NCI-H460 (cell line): ENCODE results near the gene TGM1. TPM values are rescaled to one million over a fixed set of nuclear protein-coding genes. Genes with fewer than 3 reads are reported as not detected.
A peak's percentile ranks its signal among the peaks of the same experiment; 100 is the strongest.
"Not testable (repeated sequence)": the region's sequence is repeated elsewhere in the genome, so short reads cannot be mapped to it uniquely, and the experiment has no call there.

Experiments
- DNase-seq: peaks from one replicate; pipeline ENCODE4 v3.0.0-alpha.2; 2016; ENCODE audit warnings: low read depth; ENCODE audit errors: extremely low read depth
- total RNA-seq: library from RNA; depleted of rRNA; stranded (reverse); fragments of >200 nt; shearing (Covaris generic); gene quantifications from 2 replicates; pipeline ENCODE4 v1.2.3, GENCODE V29; 2014

TGM1 gene
- total RNA-seq, 1 experiment from 2014 or later: 5.2 TPM

DNA sequence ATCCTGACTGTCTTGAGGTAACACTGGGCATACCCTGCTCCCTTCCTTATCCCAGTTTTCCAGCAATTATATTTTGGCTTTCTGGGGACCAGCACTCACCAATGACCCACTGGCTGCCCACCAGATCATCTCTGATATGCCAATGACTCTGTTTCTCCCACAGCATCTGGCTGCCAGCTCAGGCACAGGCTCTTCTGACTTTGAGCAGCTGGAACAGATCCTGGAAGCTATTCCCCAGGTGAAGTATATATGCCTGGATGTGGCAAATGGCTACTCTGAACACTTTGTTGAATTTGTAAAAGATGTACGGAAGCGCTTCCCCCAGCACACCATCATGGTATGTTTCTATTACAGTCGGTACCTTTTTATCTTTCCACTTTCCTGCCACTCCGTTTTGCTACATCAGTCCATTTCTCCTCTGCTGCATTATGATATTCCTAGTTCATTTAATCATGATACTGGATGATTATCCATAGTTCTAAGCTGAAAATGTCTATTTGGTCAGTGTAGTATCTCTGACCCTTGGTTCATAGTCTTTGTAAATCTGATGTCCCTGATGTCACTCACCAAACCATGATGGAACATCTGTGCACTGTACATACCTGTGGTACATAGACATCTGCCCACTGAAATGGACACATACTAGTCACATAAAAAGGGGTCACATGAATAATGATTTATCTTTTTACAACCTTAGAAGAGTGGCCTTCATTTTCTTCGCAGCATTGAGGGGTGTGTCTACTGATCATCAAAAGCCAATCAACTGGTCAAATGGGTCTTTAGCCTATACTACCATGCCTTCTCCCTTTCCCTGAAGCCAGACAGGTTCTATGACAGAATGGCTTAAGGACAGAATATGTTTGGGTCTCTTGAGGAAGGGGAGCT lies 26.9 kb downstream of the TGM1 start:
- no peak for DNase-seq

DNA sequence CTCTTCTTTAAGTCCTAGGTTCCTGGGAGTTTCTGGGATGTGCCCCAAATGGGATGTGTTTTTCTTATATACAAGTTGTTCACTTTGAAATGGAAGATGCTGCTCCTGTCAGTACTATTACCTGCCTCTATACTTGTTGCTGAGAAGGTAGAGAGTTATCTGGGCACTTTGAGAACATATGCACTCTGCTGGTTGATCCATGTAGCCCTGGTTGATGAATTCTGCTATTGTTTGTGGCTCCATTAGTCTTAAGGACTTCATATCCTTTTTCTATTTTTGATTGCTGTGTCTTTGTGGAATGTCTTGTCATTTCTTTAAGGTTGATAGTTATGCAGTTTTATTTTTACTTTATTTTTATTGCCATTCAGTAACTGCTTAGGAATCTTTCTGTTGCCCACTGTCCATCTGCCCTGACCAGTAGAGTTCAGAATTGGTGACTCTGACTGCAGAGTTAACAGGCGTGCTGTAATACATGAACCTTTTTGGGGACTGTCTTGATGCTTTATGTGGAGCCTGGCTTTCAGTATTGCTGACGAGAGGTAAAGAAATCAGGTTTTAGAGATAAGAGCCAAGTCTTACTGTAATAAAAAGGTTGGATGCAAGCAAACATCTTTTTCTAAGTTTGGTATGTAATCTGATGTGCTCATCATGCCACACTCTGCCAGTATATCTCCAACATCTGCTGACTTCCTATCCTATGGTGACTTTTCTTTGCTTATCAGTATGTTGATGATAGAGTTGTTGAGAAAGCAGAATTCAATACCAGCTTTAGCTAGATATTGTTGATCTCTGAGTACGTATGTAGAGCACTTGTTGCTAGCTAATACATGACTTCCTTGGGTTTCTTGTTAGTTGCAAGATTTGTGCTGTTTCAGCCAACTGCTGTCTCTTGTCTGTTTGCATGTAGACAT lies 28.6 kb downstream of the TGM1 start:
- no peak for DNase-seq

DNA sequence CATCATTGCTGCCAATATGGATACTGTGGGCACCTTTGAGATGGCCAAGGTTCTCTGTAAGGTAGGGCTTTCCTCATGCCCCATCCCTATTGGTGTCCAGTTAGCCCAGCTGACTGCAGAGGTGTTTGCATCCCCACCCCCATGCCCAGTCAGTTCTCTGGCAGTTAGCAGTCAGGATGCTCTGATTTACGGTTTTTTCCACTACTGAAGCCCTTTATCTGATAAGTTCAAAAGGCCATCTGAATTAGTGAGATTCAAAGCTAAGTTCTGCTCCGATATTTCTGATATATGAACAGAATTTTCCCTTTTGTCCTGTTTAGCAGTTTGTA lies 29.5 kb downstream of the TGM1 start:
- no peak for DNase-seq

DNA sequence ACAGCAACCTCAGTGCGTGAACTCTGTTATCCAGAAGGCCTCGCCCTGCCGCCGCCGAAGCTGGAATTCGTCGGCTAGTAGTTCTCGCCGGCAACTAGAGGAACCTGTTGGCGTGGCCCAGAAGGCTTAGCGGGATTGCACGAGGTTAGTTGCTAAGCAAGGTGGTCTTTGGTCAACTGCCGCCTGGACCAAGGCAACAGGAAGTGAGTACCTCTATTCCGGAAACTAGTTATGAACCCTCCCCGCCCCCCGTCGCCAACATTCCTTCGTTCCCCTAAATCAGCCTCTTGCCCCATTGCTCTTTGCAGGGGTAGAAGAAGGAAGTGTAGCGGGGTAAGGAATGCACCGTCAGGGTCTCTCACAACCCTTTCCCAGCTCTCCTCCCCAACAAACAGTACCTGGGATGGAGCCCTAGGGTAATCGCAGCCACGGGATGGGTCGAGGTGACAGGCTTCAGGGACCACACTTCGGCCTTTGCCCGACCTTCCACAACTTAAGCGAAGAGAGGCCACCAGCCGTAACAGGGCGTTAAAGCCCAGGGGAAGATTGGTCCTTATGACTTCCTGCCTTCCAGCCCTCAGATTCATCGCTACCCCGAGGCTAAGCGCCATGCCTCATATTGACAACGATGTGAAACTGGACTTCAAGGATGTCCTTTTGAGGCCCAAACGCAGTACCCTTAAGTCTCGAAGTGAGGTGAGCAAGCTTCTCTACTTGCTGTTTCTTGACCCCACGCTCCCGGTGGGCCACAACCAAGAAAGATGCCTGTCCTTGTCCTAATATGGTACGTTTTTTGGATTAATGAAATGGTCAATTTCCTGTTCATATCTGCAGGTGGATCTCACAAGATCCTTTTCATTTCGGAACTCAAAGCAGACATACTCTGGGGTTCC lies 30.1 kb downstream of the TGM1 start, which contains the start of gene GMPR2:
TSS of gene GMPR2 (plus strand) at position 285 of the 893 bp plus-strand sequence. CDS start at position 610, 325 bp downstream.
- no peak for DNase-seq

DNA sequence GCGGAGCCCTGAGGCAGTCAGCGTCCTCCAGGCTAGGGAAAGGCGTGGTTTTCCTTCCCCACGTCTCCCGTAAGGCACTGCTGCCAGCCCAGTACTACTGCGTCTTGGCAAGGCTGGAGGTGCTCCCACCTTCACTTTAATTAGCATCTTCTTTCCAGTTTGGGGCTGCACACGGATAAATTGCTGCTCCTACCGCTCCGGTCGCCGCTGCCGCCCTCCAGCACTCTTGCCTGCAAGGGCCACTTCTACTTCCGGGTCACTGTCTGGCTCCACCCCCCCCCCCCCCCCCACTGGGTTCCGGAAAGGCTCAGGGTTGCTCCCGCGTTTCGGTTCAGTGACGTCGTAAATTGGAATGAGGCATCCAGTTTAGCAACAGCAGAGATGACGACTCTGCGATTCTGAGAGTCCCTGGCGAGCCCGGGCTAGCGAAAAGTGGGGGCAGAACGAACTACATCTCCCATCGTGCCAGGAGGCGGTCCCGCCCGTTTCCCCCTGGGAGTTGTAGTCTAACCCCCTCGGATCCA lies 30.8 kb downstream of the TGM1 start, which contains the start of gene NEDD8:
TSS of gene NEDD8 (minus strand) at position 247 of the 524 bp plus-strand sequence. CDS start at position 147, 100 bp downstream.
- peak; percentile 96 for DNase-seq

DNA sequence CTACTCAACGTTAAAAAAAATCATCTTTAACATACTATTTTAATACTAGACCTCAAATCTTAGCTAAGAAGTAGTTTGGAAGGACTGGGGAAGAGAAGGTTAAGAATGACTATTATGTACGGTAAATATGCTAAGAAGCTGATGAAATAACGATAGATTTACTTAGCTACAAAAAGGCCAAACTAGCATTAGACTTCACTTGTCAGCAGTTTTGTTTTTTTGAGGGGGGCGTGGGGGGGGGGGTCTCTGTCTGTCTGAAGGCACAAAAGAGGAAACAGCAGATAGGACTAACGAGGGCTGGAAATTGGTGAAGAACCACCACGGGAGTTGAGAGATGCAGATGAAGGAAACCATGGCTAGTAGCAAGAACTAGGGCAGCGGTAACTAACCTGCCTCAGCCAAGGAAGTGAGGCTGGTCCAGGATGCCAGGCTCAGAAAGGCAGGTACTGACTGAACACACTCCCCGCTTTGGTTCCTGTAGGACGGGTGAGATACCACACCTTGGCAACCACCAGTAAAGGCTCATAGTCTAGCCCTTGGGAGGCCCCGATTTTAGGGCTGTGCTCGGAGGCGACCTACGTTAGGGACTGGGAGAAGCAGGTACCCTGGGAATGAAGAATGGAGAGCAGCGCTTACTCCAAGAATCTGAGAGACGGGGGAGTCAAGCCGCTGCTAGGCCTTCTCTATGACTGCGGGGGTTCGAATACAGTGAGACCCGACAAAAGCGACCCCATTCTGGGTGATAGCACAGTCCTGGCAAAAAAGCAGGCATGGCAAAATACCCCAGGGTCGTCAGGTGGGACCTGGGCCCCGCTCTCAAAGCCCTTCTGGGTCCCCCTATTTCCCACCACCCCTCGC lies 31.5 kb downstream of the TGM1 start:
- DNase-seq: no peak

DNA sequence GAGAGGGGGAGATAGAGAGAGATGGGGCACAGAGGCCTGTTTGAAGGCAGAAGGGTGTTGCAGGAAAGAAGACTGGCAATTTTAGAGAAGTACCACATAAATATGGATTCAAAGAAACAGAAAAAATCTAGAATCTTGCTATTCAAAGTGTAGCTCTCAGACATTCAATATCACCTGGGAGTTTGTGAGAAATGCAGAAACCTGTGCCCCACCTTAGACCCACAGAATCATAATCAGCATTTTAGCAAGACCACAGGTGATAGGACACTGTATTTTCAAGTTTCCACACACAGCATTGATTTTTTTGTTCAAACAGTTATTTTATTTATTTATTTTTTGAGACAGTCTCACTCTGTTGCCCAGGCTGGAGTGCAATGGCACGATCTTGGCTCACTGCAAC lies 34.1 kb downstream of the TGM1 start:
- DNase-seq: no peak

DNA sequence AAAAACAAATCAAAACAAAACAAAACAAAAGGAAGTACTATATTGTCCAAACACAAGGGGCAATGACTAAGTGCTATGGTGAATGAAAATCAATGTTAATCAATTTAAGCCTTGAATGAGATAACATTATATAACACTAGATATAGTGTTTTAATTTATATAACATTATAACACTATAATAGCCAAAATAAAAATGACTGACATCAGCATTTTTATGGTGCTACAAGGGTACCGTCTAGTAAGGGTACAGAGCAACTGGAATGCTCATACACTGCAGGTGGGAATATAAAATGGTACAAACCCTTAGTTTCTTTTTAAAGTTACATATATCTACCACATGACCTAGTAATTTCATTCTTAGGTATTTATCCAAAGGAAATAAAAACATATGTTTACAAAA lies 36.5 kb downstream of the TGM1 start:
- DNase-seq: no peak

DNA sequence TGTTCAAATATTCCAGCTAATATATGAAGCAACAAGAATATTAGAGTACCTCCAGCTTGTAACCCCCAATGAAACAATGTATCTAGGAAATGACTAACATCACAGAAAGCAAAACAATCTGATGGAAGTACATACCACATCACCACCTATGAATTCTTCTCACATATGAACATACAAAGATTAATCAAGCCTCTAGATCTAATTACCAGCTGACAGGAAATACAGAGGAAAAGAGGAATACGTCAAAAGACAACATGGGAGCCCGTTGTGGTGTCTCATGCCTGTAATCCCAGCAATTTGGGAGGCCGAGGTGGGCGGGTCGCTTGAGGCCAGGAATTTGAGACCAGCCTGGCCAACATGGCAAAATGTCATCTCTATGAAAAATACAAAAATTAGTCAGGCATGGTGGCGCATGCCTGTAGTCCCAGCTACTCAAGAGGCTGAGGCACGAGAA lies 38.3 kb downstream of the TGM1 start:
- DNase-seq: no peak

DNA sequence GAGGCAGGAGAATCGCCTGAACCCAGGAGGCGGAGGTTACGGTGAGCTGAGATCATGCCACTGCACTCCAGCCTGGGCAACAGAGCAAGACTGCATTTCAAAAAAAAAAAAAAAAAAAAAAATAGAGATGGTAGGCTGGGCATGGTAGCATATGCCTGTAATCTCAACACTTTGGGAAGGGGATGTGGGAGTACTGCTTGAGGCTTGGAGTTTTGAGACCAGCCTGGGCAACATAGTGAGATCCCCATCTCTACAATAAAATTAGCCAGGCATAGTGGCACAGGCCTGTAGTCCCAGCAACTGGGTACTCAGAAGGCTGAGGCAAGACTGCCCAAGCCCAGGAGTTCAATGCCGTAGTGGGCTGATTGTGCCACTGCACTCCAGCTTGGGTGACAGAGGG lies 40.0 kb downstream of the TGM1 start:
- DNase-seq: not testable (repeated sequence)

DNA sequence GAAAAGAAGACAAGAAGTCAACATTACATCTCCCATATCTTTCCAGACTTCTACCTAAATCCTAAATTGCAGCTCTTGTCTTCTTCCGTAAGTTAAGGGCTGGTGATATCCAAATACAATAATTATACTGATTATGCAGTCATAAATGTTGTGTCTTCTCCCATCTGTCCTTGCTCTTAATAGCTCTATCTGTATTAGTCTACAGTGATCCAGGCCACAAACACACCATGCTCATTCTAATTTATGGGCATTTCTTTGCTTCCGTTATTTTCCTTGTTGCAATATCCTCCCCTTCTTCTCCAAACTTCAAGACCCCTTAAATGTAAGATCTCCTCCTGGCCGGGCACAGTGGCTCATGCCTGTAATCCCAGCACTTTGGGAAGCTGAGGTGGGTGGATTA lies 43.5 kb downstream of the TGM1 start:
- DNase-seq: no peak

DNA sequence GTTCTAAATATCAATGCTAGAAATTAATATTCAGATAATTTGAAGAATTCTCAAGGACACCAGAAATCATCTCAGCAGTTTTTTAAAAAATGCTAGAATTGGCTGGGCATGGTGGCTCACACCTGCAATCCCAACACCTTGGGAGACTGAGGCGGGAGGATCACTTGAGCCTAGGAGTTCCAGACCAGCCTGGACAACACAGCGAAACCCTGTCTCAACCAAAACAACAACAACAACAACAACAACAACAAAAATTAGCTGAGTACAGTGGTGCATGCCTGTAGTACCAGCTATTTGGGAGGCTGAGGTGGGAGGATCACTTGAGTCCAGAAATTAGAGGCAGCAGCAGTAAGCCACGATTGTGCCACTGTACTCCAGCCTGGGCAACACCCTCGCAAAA lies 43.9 kb downstream of the TGM1 start:
- no peak for DNase-seq

DNA sequence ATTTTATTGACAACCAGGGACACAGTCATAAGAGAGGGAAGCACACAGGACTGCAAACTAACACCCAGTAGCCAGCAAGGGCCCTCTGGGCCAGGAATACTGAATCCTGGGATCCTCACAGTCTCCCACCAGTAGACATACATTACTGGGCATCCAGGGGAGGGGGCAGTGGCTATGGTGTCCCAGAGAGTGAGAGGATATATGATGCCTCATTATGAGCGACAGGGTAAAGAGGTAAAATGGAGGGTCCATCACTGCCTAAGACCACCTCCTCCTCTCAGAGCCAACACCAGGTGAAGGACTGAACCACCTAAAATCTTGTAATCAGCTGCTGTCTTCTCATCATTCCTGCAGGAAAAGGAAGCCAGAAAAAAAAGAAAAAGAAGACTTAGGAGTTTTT lies 46.1 kb downstream of the TGM1 start:
- DNase-seq: not testable (repeated sequence)

DNA sequence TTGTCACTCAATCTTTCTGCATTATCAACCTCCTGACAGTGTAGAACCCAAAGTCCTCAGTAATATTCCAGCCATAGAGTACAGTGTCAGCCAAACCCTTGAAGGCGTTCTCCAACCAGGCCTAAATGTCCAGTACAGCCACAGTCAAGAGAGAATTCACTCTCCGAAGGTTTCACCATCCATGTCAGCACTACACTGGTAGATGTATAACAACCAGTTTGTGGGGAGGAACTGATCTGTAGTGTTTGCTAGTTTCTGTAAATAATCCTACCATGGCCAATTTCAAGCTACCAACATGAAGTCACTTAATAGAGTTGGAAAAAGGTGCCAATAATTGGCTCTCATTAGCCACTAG lies 46.7 kb downstream of the TGM1 start:
- DNase-seq: no peak

DNA sequence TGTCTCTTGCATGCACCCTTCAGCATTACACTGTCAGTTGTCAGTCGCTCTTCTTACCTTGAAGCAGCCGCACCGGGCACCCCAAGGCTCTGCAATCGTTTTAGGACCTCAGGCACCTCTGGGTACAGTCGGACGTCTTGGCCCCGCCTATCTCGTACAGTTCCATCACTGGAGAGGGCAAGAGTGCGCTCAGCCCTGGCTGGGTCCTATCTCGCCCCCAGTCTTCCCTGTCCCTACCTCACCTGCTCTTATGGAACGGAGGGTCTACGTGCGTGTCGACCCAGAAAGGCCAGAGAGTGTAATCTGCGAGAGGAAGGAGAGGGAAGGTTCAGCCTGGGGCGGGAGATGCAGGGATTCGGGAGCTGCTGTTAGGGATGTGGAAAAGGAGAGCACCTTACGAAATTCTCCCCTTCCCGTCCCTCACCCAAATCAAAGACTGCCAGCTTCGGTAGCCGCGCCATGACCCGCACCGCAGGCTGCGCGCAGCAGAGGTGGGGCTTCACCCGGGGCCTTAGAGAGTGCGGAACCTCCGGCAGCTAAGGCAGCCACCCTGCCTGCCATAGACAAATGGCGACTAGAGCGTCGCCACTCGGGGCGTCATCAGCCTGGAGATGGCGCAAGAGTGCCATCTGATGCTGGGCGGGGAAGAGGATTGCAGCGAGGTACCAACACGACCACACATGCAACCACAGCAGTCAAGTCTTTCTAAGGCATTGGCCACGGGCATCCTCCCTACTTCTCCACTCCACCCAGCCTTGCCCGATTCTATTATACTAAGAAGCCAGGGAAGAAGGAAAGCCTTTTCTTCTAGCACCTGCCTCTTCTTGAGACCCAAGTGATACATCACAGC lies 47.3 kb downstream of the TGM1 start, which contains the start of gene MDP1:
TSS of gene MDP1 (minus strand) at position 572 of the 850 bp plus-strand sequence. CDS start at position 461, 111 bp downstream.
- peak; percentile 87 for DNase-seq

DNA sequence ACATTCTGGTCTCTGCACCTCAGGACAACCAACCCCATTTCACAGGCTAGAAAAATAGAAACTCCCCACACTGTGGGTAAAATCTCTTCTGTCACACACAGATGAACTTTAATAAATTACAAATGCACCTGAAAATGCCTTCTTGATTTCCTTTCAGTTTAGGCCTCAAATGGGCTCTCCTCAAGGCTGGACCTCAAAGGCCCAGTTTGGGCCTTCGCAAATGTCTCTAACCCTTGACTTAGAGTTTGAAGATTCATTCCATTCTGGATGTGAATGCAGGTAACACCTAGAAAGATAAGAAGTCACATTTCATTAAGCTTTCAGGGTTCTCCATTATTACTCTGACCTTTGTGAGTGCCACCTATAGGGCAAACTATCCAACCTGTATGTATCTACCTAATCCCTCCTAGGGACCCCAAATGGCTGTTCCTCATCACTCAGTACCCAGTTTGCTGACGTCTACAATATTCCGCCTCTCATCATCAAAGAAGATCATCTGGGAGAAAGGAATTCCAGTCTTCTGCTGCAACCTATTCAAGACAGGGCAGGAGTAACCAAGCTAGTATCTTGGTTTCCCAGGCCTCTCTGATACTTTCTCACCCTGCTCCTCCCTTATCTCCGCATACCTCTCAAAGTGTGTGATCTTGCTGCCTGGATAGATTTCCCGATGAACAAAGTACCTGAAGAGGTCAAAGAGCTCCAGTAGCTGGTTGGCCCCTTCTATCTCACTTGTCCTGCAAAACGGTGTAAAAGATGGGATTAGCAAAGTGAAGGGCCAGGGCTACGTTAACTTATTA lies 48.9 kb downstream of the TGM1 start:
- DNase-seq: no peak
